Osteoblast (primary cell): ENCODE measurements around the gene DEF6. TPM values are rescaled to one million over a fixed set of nuclear protein-coding genes. Genes with fewer than 3 reads are reported as not detected.

Experiments
- DNase-seq: peaks from one replicate; pipeline ENCODE4 v3.0.0; 2011; ENCODE audit warnings: low spot score, mixed read lengths; ENCODE audit not compliant: insufficient read length; ENCODE audit errors: missing footprints
- H2AFZ ChIP-seq: 2 replicates; pipeline ENCODE4 v1.6.0; 2011; ENCODE audit warnings: mild to moderate bottlenecking, low read length
- H3K27ac ChIP-seq: 2 replicates; pipeline ENCODE4 v1.5.1; 2011; ENCODE audit warnings: mild to moderate bottlenecking, low read depth, low read length, moderate library complexity
- H3K27me3 ChIP-seq: 2 replicates; pipeline ENCODE4 v1.6.0; 2012; ENCODE audit warnings: mild to moderate bottlenecking, control low read depth, inconsistent platforms, low read length, moderate library complexity; ENCODE audit not compliant: insufficient read depth
- H3K36me3 ChIP-seq: 2 replicates; pipeline ENCODE4 v1.5.1; 2011; ENCODE audit warnings: mild to moderate bottlenecking, low read length, control low read depth, moderate library complexity; ENCODE audit not compliant: insufficient read depth
- H3K4me1 ChIP-seq: 2 replicates; pipeline ENCODE4 v1.5.1; 2011; ENCODE audit warnings: mild to moderate bottlenecking, low read length, control low read depth, moderate library complexity; ENCODE audit not compliant: insufficient read depth
- H3K4me2 ChIP-seq: 2 replicates; pipeline ENCODE4 v1.6.0; 2011; ENCODE audit warnings: mild to moderate bottlenecking, low read length; ENCODE audit not compliant: insufficient read depth
- H3K4me3 ChIP-seq: fragments of 200-600 bp; sonication (generic); 3 replicates; pipeline ENCODE4 v1.5.1; 2012; ENCODE audit warnings: mild to moderate bottlenecking, low read length, inconsistent platforms; ENCODE audit not compliant: insufficient read depth
- H3K79me2 ChIP-seq: 2 replicates; pipeline ENCODE4 v1.6.0; 2012; ENCODE audit warnings: mild to moderate bottlenecking, low read length, control low read depth, inconsistent platforms; ENCODE audit not compliant: insufficient read depth
- H3K9me3 ChIP-seq: 2 replicates; pipeline ENCODE4 v1.5.1; 2011; ENCODE audit warnings: low read depth, low read length, control low read depth
- H4K20me1 ChIP-seq: 2 replicates; pipeline ENCODE4 v1.6.0; 2012; ENCODE audit warnings: mild to moderate bottlenecking, low read length, control low read depth; ENCODE audit not compliant: insufficient read depth
- total RNA-seq: library from RNA; depleted of rRNA; stranded (reverse); fragments of >200 nt; gene quantifications from 2 replicates; pipeline ENCODE4 v1.2.3, GENCODE V29; 2012
- TF ChIP-seq, protein P1 (sequence below): IDR thresholded peaks from 2 replicates; pipeline ENCODE4 v1.5.1; 2011; ENCODE audit warnings: mild to moderate bottlenecking, low read depth, low read length, moderate library complexity; ENCODE audit errors: extremely low read depth

DEF6 gene
- total RNA-seq, 1 donor, result 0.72 TPM

- Histone ChIP-seq H3K9me3 (no peaks in the 10 kb centered on the region), H2AFZ (no peak overlapping the region), H4K20me1 (no peaks in the 10 kb centered on the region), H3K4me3 (no peak overlapping the region), H3K36me3 (no peaks in the 10 kb centered on the region), H3K27ac (no peak overlapping the region), H3K27me3 (peaks cover 7% of the 10 kb centered on the region), H3K4me1 (no peaks in the 10 kb centered on the region), H3K79me2 (no peaks in the 10 kb centered on the region), H3K4me2 (no peak overlapping the region)
- no peak for DNase-seq
- TF ChIP-seq, protein P1, sequence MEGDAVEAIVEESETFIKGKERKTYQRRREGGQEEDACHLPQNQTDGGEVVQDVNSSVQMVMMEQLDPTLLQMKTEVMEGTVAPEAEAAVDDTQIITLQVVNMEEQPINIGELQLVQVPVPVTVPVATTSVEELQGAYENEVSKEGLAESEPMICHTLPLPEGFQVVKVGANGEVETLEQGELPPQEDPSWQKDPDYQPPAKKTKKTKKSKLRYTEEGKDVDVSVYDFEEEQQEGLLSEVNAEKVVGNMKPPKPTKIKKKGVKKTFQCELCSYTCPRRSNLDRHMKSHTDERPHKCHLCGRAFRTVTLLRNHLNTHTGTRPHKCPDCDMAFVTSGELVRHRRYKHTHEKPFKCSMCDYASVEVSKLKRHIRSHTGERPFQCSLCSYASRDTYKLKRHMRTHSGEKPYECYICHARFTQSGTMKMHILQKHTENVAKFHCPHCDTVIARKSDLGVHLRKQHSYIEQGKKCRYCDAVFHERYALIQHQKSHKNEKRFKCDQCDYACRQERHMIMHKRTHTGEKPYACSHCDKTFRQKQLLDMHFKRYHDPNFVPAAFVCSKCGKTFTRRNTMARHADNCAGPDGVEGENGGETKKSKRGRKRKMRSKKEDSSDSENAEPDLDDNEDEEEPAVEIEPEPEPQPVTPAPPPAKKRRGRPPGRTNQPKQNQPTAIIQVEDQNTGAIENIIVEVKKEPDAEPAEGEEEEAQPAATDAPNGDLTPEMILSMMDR, result no peak
Observed at GRCh38 chr6:35309611-35310264, 12.1 kb downstream of the DEF6 start.

DNA sequence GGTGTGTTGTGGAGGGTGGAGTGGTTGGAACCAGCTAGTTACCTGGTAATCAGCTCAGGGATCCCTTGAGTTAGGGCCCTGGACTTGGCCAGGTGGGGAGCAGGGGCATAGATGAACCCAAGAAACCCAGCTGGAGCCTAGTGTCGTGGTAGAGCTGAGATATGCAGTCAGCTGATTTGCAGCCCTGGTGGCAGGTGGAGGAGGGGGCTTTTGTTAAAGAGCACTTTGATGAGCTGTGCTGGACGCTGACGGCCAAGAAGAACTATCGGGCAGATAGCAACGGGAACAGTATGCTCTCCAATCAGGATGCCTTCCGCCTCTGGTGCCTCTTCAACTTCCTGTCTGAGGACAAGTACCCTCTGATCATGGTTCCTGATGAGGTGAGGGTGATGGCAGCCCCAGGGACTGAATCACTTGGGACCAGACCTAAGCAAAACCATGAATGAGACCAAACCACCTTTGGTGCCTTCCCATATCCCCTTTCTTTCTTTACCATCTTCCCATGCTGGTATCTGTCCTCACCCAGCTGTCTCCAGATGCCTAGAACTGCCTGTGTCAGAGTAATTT is 12.7 kb downstream of the DEF6 start:
- Histone ChIP-seq H3K4me2 (no peak overlapping the region), H3K36me3 (no peaks in the 10 kb centered on the region), H4K20me1 (no peaks in the 10 kb centered on the region), H2AFZ (no peak overlapping the region), H3K4me1 (no peaks in the 10 kb centered on the region), H3K79me2 (no peaks in the 10 kb centered on the region), H3K27me3 (peaks cover 7% of the 10 kb centered on the region), H3K4me3 (no peak overlapping the region), H3K9me3 (no peaks in the 10 kb centered on the region), H3K27ac (no peak overlapping the region)
- TF ChIP-seq, protein P1, result no peak
- peak; percentile 32 for DNase-seq

DNA sequence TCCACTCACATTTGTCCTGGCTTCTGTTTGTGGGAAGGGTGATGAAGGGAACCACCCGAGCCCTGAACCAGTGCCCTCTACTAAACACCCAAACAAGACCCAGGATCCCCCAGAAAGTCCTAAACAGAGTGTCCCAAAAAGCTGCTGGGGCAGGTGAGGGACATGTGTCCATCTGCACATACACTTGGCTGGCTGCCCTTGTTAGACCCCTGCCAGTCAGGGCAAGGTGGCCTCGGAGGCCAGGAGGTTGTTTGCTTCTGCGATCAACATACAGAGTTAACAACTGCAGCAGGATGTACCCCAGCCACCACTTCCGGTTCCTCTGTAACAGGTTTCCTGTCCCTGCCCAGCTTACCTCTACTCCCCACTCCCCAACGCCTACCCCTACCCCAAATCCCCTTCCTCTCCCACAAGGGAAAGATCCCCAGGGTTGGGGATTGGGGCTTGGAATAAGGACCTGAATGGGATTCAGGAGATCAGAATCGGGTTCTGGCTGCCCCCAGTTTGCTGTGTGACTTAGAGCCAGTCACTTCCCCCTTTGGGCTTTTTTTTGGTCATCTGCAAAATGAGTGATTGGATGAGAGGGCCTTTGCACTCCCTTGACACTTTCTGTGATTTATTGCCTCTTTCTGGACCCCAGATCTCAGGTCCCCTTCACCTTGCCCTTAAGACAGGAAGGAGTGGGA is 13.9 kb downstream of the DEF6 start:
- Histone ChIP-seq H2AFZ (no peak overlapping the region), H3K4me1 (no peaks in the 10 kb centered on the region), H3K4me2 (no peak overlapping the region), H3K36me3 (no peaks in the 10 kb centered on the region), H3K4me3 (no peak overlapping the region), H3K79me2 (no peaks in the 10 kb centered on the region), H3K27me3 (peaks cover 7% of the 10 kb centered on the region), H4K20me1 (no peaks in the 10 kb centered on the region), H3K9me3 (no peaks in the 10 kb centered on the region), H3K27ac (no peak overlapping the region)
- peak; percentile 63 for DNase-seq
- TF ChIP-seq, protein P1, result no peak
